Activated CD8-positive, alpha-beta memory T cell treated with anti-CD3 and anti-CD28 coated beads, Interleukin-2, amount 10 ng/mL, durations not matched to agents 7 days and 5 days (primary cell): ENCODE measurements around the gene RCL1. TPM values are rescaled to one million over a fixed set of nuclear protein-coding genes. Genes with fewer than 3 reads are reported as not detected.

Experiments used
- ATAC-seq: fragments of 150-1000 bp; cut with Tn5 transposase; one replicate; pipeline ENCODE4 v1.10.0; 2021; ENCODE audit warnings: moderate library complexity
- CTCF ChIA-PET: fragments of 350-600 bp; sonication (Branson Sonifier 250); formaldehyde crosslinking; loops from one replicate; lab custom pipeline; 2021; ENCODE audit warnings: antibody characterized with exemption; lab: Charles Lee
- DNase-seq: peaks from one replicate; pipeline ENCODE4 v3.0.0-alpha.2; 2020
- H3K27ac Mint-ChIP-seq: one replicate; pipeline ENCODE4 v1.8.0; 2021; ENCODE audit warnings: mild to moderate bottlenecking, mixed read lengths
- H3K27me3 Mint-ChIP-seq: one replicate; pipeline ENCODE4 v1.8.0; 2021; ENCODE audit warnings: mixed read lengths
- H3K36me3 Mint-ChIP-seq: one replicate; pipeline ENCODE4 v1.8.0; 2021; ENCODE audit warnings: mild to moderate bottlenecking, mixed read lengths
- H3K4me1 Mint-ChIP-seq: one replicate; pipeline ENCODE4 v1.8.0; 2021; ENCODE audit warnings: mixed read lengths
- H3K4me3 Mint-ChIP-seq: one replicate; pipeline ENCODE4 v1.8.0; 2021; ENCODE audit warnings: mild to moderate bottlenecking, moderate library complexity, mixed read lengths
- H3K9me3 Mint-ChIP-seq: one replicate; pipeline ENCODE4 v1.8.0; 2022; ENCODE audit warnings: low read depth, mixed read lengths
- total RNA-seq, 2 experiments: library from RNA; stranded (reverse); gene quantifications; one replicate each; pipeline ENCODE4 v1.2.3, GENCODE V29; 2021

RCL1 gene
- total RNA-seq, 2 experiments from 2014 or later: 14.3 to 20.2 TPM

GRCh38 chr9:4861736-4862451 is 69.2 kb downstream of the RCL1 start:
- peaks cover 38% of the 10 kb centered on the region for H3K36me3 Mint-ChIP-seq
- H3K9me3 Mint-ChIP-seq: no peaks in the 10 kb centered on the region
- ATAC-seq (no peak), DNase-seq (no peak)
- H3K27ac Mint-ChIP-seq: no peak overlapping the region
- no peak overlapping the region for H3K4me3 Mint-ChIP-seq
- no peaks in the 10 kb centered on the region for H3K27me3 Mint-ChIP-seq
- H3K4me1 Mint-ChIP-seq: peaks cover 28% of the 10 kb centered on the region
- CTCF ChIA-PET: no interaction called here

- peaks cover 35% of the 10 kb centered on the region for H3K36me3 Mint-ChIP-seq
- H3K27ac Mint-ChIP-seq: no peak overlapping the region
- CTCF ChIA-PET: no interaction called here
- H3K4me3 Mint-ChIP-seq: no peak overlapping the region
- no peaks in the 10 kb centered on the region for H3K9me3 Mint-ChIP-seq
- H3K27me3 Mint-ChIP-seq: no peaks in the 10 kb centered on the region
- ATAC-seq (no peak), DNase-seq (no peak)
- H3K4me1 Mint-ChIP-seq: peaks cover 27% of the 10 kb centered on the region
Observed at GRCh38 chr9:4862506-4863250, 69.9 kb downstream of the RCL1 start.

DNA sequence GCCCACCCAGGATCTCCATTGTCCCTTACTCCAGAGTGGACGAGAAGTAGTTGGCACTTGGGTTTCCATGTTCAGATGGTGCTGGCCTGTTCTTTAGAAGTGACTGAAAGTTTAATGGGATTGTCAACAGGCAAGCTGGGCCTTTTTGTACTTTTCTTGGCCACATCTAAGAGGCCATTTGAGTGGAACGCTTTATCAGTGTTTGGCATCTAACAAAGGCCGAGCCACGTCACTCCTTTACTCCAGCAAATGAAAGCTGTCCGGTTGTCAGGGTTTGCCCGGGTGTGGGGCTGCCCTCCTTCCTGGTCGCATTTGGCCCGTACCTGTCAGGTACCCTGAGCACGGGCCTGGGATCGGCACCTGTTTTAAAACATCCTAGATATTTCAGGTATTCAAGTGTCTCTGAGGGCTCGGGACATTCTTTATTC is 71.5 kb downstream of the RCL1 start:
- Mint-ChIP-seq H3K27me3 (no peaks in the 10 kb centered on the region), H3K4me1 (peaks cover 27% of the 10 kb centered on the region), H3K4me3 (no peak overlapping the region), H3K36me3 (peaks cover 26% of the 10 kb centered on the region), H3K27ac (no peak overlapping the region), H3K9me3 (no peaks in the 10 kb centered on the region)
- DNase-seq (no peak), ATAC-seq (no peak)
- CTCF ChIA-PET: no interaction called here

DNA sequence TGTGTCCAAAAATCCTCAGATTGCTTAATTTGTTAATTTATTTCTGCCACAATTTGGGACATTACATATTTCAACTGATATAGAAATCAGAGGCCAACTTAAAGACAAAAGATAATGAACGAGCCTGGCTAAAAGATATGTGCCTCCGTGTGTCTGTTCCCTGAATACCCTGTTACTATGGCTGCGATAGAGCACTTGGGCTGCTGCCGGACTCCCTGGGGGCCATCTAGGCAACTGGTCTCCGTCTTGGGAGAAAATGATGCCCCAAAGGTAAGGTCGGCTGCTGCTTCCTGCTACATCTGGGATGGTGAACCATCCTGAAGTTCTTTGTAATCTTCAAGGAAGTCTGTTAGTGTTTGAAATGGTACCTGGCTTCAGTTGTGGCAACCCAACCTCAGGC is 72.0 kb downstream of the RCL1 start:
- H3K4me3 Mint-ChIP-seq: no peak overlapping the region
- DNase-seq: no peak
- H3K27ac Mint-ChIP-seq: no peak overlapping the region
- H3K9me3 Mint-ChIP-seq: no peaks in the 10 kb centered on the region
- no peaks in the 10 kb centered on the region for H3K27me3 Mint-ChIP-seq
- CTCF ChIA-PET: interaction anchor here (0.8 to 2.2 kb wide), 4 partner anchors 10 to 123 kb away, joined by 4 to 12 read pairs (median 6); partner anchors contain the start of gene RCL1
- ATAC-seq: no peak
- peaks cover 27% of the 10 kb centered on the region for H3K4me1 Mint-ChIP-seq
- peaks cover 25% of the 10 kb centered on the region for H3K36me3 Mint-ChIP-seq

- H3K27ac Mint-ChIP-seq: peak overlapping the region; percentile 74
- CTCF ChIA-PET: interaction anchor here (0.8 to 2.2 kb wide), 6 partner anchors 10 to 122 kb away, joined by 3 to 12 read pairs (median 4); partner anchors contain the start of gene RCL1
- H3K9me3 Mint-ChIP-seq: no peaks in the 10 kb centered on the region
- no peaks in the 10 kb centered on the region for H3K27me3 Mint-ChIP-seq
- H3K4me1 Mint-ChIP-seq: peaks cover 27% of the 10 kb centered on the region
- peaks cover 21% of the 10 kb centered on the region for H3K36me3 Mint-ChIP-seq
- peak; percentile 66 for ATAC-seq
- peak overlapping the region; percentile 10 for H3K4me3 Mint-ChIP-seq
- peak; percentile 55 for DNase-seq
Observed at GRCh38 chr9:4865681-4866080, 72.9 kb downstream of the RCL1 start.

- CTCF ChIA-PET: interaction anchor here (1.0 to 2.2 kb wide), 5 partner anchors 9 to 121 kb away, joined by 3 to 12 read pairs (median 4); no protein-coding TSS in a partner anchor
- ATAC-seq: peak; percentile 82
- Mint-ChIP-seq H3K4me3 (no peak overlapping the region), H3K27ac (peak overlapping the region; percentile 75), H3K27me3 (no peaks in the 10 kb centered on the region), H3K4me1 (peaks cover 27% of the 10 kb centered on the region), H3K9me3 (no peaks in the 10 kb centered on the region), H3K36me3 (peaks cover 19% of the 10 kb centered on the region)
- DNase-seq: peak; percentile 59
Observed at GRCh38 chr9:4866239-4866969, 73.7 kb downstream of the RCL1 start.

- DNase-seq (no peak), ATAC-seq (no peak)
- no peak overlapping the region for H3K27ac Mint-ChIP-seq
- no peaks in the 10 kb centered on the region for H3K4me1 Mint-ChIP-seq
- no peaks in the 10 kb centered on the region for H3K9me3 Mint-ChIP-seq
- H3K27me3 Mint-ChIP-seq: no peaks in the 10 kb centered on the region
- CTCF ChIA-PET: no interaction called here
- H3K36me3 Mint-ChIP-seq: peaks cover 4% of the 10 kb centered on the region
- H3K4me3 Mint-ChIP-seq: no peak overlapping the region
Observed at GRCh38 chr9:4873066-4873465, 80.3 kb downstream of the RCL1 start.

DNA sequence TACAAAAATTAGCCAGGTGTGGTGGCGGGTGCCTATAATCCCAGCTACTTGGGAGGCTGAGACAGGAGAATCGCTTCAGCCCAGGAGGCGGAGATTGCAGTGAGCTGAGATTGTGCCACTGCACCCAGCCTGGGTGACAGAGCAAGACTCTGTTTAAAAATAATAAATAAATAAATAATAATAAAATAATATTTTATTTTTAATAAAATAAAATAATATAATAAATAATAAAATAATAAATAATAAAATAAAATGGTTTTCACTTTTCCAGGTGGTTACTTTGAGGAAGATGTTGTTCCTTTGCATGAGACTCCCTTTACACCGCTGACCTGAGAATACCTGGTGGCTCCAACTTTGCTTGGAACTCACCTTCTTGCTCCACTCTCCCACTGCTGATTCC is 82.8 kb downstream of the RCL1 start:
- no peak for ATAC-seq
- Mint-ChIP-seq H3K27ac (no peak overlapping the region), H3K27me3 (no peaks in the 10 kb centered on the region), H3K4me3 (no peak overlapping the region), H3K36me3 (peaks cover 2% of the 10 kb centered on the region), H3K4me1 (no peaks in the 10 kb centered on the region), H3K9me3 (no peaks in the 10 kb centered on the region)
- CTCF ChIA-PET: interaction anchor here (1.5 kb wide), 2 partner anchors 10 to 110 kb away, joined by 3 to 7 read pairs; partner anchors contain the start of gene JAK2
- DNase-seq: no peak

GRCh38 chr9:4879115-4879558 is 86.4 kb downstream of the RCL1 start:
- Mint-ChIP-seq H3K4me1 (peaks cover 3% of the 10 kb centered on the region), H3K4me3 (no peak overlapping the region), H3K27me3 (no peaks in the 10 kb centered on the region), H3K27ac (no peak overlapping the region), H3K9me3 (no peaks in the 10 kb centered on the region), H3K36me3 (peaks cover 4% of the 10 kb centered on the region)
- ATAC-seq (no peak), DNase-seq (no peak)
- CTCF ChIA-PET: no interaction called here

DNA sequence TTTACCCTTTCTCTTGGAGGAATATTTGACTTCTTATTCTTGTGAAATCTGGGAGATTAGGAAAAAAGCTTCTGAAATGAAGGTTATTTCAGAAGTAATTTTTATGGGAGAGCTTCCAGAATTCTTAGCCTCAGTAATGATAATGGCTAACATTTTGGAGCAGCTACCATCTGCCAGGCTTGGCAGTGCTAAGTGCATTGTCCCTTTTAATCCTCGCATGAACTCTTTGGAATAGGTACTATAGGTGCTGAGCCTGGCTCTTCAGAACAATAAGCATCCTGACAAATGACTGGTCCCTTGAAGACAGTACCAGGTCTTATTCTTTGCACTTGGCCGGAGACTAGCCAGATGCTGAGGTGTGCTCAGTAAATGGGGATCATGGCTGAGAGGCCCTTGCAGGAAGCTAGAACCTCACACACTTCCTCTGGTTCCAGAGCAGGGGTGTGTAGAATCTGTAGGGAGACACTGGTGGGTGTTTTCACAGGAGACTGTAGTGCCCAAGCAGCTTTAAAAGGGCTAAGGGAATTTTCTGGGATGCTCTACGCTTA is 90.7 kb downstream of the RCL1 start:
- H3K36me3 Mint-ChIP-seq: peaks cover 2% of the 10 kb centered on the region
- peaks cover 3% of the 10 kb centered on the region for H3K4me1 Mint-ChIP-seq
- no peak for ATAC-seq
- CTCF ChIA-PET: no interaction called here
- no peak overlapping the region for H3K4me3 Mint-ChIP-seq
- DNase-seq: no peak
- no peaks in the 10 kb centered on the region for H3K27me3 Mint-ChIP-seq
- H3K27ac Mint-ChIP-seq: no peak overlapping the region
- H3K9me3 Mint-ChIP-seq: no peaks in the 10 kb centered on the region

DNA sequence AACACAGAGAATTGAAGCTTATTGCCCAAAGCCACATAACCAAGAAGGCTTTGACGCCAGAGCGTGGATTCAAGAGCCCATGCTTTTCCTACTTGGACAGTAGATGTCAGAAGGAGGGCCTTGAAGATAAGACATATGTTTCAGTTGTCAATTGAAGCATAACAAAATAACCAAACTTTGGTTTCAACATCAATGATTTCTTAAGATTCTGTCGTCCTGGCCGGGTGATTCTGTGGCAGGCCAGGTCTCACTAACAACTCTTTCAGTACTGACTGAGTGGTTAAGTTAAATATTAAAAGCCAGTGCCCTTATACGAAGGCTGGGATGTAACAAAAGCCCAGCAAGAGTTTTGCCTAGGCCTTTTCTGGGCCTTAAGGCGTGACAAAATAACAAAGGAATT is 94.0 kb downstream of the RCL1 start:
- Mint-ChIP-seq H3K4me3 (no peak overlapping the region), H3K4me1 (peaks cover 3% of the 10 kb centered on the region), H3K27ac (no peak overlapping the region), H3K36me3 (peaks cover 1% of the 10 kb centered on the region), H3K9me3 (peaks cover 2% of the 10 kb centered on the region), H3K27me3 (no peaks in the 10 kb centered on the region)
- DNase-seq (no peak), ATAC-seq (no peak)
- CTCF ChIA-PET: no interaction called here

DNA sequence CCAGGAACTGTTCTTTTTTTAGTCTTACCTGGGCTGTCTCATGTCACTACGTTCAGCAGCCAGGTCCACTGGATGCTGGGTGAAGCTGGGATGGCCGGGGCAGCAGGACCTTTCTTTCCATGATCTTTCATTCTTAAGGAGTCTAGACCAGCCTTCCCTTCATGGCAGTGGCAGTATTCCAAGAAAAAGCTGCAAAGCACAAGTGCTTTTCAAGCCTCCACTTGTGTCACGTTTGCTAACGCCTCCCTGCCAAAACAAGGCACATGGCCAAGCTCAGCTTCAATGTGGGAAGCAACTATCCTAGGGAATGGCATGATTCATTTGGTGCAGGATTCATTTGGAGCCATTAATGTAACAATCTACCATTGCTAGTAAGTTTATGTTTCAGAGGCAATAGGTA is 94.8 kb downstream of the RCL1 start:
- no peak overlapping the region for H3K4me3 Mint-ChIP-seq
- no peaks in the 10 kb centered on the region for H3K27me3 Mint-ChIP-seq
- H3K27ac Mint-ChIP-seq: no peak overlapping the region
- ATAC-seq (no peak), DNase-seq (no peak)
- peaks cover 1% of the 10 kb centered on the region for H3K36me3 Mint-ChIP-seq
- peaks cover 3% of the 10 kb centered on the region for H3K4me1 Mint-ChIP-seq
- peaks cover 2% of the 10 kb centered on the region for H3K9me3 Mint-ChIP-seq
- CTCF ChIA-PET: no interaction called here

- ATAC-seq: no peak
- no peak overlapping the region for H3K4me3 Mint-ChIP-seq
- H3K4me1 Mint-ChIP-seq: peaks cover 9% of the 10 kb centered on the region
Observed at GRCh38 chr9:4890242-4890641, 97.5 kb downstream of the RCL1 start.

More at GRCh38 chr9:4890242-4890641, 97.5 kb downstream of the RCL1 start:
- H3K27ac Mint-ChIP-seq: no peak overlapping the region
- no peak for DNase-seq
- peaks cover 1% of the 10 kb centered on the region for H3K36me3 Mint-ChIP-seq
- H3K9me3 Mint-ChIP-seq: peaks cover 2% of the 10 kb centered on the region
- no peaks in the 10 kb centered on the region for H3K27me3 Mint-ChIP-seq
- CTCF ChIA-PET: no interaction called here
